Testis (tissue), 2 donors: ENCODE results near the gene TAX1BP1.

Experiments
- CTCF ChIP-seq, 3 experiments: fragments of 450-650 bp in 2 of 3; fragments of 200-600 bp in 1 of 3; sonication (generic) in 1 of 3; IDR thresholded peaks; one replicate each; pipeline ENCODE4 v1.5.1; 2016 to 2019; ENCODE audit warnings: antibody characterized with exemption in 3 of 3, mild to moderate bottlenecking in 2 of 3, moderate library complexity in 1 of 3
- POLR2A ChIP-seq: fragments of 450-650 bp; IDR thresholded peaks from one replicate; pipeline ENCODE4 v1.6.1; 2017; ENCODE audit warnings: antibody characterized with exemption, mild to moderate bottlenecking, moderate library complexity

DNA sequence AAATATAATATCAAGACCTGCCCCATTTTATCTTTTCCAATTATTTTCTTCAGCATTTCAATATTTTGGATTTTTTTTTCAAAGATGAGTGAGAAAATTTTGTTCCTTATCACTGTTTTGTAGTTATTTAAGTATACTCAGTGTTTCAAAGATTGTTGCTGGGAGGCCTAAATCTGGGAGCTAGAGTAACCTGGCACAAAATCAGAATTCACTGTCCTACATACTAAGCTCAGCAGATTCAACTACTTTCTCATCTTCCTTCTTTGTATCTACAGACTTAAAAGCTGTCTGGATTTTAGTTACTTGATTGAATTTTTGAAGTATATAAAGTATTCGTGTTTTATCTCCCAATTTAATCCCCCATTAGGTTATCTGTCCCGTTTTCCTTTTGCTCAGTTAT lies 85.9 kb downstream of the TAX1BP1 start:
- TF ChIP-seq CTCF (IDR thresholded peaks at IDR 0.05): no peak
- TF ChIP-seq POLR2A: no peak
